ENCODE measurements around the gene PLXNA4. TPM values are rescaled to one million over a fixed set of nuclear protein-coding genes. Genes with fewer than 3 reads are reported as not detected.

PLXNA4 gene
- total and polyA plus RNA-seq, 2 experiments from 2014 or later, result 7.3 to 33.3 TPM

DNA sequence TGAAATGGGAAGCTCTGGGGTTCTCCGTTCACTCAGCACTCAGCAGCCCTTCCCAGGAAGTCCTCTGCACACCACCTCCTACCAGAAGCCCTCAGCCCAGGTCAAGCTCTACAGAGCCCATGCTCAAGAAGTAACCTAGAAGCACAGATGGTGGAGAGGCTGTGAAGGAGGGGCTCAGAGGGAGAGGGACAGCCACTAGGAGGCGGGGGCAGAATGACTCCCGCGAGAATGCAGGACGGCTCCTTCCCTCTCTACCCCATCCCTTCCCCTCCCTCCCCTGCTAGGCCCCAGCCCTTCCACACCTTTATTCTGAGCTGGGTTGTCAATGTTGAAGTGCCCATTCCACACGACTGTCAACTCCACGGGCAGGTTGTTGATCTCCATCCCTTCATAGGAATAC is 373.2 kb downstream of the PLXNA4 start:
- H3K36me3 ChIP-seq, result no peaks in the 10 kb centered on the region
- H3K4me3 ChIP-seq, result no peak overlapping the region
- peak overlapping the region; percentile 4 for H3K27ac ChIP-seq
- TF ChIP-seq, protein P1, sequence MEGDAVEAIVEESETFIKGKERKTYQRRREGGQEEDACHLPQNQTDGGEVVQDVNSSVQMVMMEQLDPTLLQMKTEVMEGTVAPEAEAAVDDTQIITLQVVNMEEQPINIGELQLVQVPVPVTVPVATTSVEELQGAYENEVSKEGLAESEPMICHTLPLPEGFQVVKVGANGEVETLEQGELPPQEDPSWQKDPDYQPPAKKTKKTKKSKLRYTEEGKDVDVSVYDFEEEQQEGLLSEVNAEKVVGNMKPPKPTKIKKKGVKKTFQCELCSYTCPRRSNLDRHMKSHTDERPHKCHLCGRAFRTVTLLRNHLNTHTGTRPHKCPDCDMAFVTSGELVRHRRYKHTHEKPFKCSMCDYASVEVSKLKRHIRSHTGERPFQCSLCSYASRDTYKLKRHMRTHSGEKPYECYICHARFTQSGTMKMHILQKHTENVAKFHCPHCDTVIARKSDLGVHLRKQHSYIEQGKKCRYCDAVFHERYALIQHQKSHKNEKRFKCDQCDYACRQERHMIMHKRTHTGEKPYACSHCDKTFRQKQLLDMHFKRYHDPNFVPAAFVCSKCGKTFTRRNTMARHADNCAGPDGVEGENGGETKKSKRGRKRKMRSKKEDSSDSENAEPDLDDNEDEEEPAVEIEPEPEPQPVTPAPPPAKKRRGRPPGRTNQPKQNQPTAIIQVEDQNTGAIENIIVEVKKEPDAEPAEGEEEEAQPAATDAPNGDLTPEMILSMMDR (IDR thresholded peaks at IDR 0.05; ENCODE audit: low read depth, low read length), result no peak
- peaks cover 33% of the 10 kb centered on the region for H3K4me1 ChIP-seq (ENCODE audit: low read depth)
- H3K9me3 ChIP-seq (ENCODE audit: low read depth), result no peaks in the 10 kb centered on the region
- H3K27me3 ChIP-seq, result no peaks in the 10 kb centered on the region
- no peak for DNase-seq (ENCODE audit: low read depth in 1 of 2, low spot score in 1 of 2)

DNA sequence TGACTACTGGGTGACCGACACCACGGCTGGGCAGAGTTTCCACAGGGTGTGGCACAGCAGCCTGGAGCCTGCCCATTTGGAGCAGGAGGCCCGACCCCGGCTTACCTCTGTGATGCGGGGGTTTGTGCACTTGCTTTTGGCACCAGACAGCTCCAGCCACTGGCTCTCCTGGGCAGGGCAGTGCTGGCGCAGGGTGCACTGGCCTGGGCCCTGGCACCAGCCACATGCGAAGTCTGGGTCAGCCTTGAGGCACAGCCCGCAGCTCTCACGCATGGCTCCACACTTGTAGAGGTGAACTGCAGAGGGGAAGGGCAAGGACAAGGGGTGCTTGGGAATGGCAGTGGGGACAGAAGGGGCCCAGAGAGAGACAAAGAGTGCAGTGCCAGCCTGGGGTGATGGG is 373.7 kb downstream of the PLXNA4 start:
- no peak overlapping the region for H3K4me3 ChIP-seq
- H3K9me3 ChIP-seq (ENCODE audit: low read depth), result no peaks in the 10 kb centered on the region
- no peak overlapping the region for H3K27ac ChIP-seq
- no peaks in the 10 kb centered on the region for H3K36me3 ChIP-seq
- H3K27me3 ChIP-seq, result no peaks in the 10 kb centered on the region
- TF ChIP-seq, protein P1 (IDR thresholded peaks at IDR 0.05; ENCODE audit: low read depth, low read length), result no peak
- peaks cover 29% of the 10 kb centered on the region for H3K4me1 ChIP-seq (ENCODE audit: low read depth)
- no peak for DNase-seq (ENCODE audit: low read depth in 1 of 2, low spot score in 1 of 2)

DNA sequence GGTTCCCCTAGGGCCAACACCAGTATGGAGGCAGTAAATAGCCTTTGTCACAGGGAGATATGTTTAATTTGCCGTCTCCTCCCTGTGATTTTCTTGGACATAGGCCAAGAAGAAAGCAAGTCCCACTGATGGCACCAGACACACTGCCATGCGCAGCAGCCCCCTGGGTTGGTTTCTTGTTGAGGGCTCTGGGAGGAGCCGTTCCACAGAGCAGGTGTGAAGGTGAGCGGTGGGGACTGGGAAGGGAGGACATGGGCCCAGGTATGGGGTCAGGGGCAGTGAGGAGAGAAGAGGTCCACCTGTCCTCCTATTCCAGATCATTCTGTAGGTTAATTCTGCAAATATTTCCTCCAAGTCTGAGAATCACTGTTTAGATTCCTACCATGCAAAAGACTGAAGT is 376.1 kb downstream of the PLXNA4 start:
- Histone ChIP-seq H3K4me3 (no peak overlapping the region), H3K27ac (no peak overlapping the region), H3K9me3 (ENCODE audit: low read depth) (no peaks in the 10 kb centered on the region), H3K36me3 (peaks cover 4% of the 10 kb centered on the region), H3K27me3 (no peaks in the 10 kb centered on the region), H3K4me1 (ENCODE audit: low read depth) (peaks cover 5% of the 10 kb centered on the region)
- DNase-seq (ENCODE audit: low read depth in 1 of 2, low spot score in 1 of 2), result no peak
- TF ChIP-seq, protein P1 (IDR thresholded peaks at IDR 0.05; ENCODE audit: low read depth, low read length), result no peak

DNA sequence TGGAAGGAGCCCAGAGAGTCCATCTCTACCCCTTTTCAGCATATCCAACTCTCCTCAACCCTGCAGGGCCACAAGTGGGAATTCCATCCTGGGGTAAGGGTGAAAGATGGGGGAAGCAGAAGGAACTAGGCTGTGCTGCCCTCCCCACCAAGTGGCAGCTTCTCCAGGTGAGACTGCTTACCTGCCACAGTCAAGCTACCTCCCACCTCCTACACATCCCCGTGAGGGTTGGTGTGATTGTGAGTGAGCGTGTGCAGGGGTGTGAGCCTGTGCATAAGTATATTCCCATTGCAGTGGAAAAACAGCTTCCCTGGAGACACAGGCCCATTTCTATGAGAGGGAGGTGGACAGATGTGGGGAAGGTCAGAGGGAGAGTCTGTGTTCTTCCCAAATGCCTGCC is 376.6 kb downstream of the PLXNA4 start:
- no peak for DNase-seq (ENCODE audit: low read depth in 1 of 2, low spot score in 1 of 2)
- H3K9me3 ChIP-seq (ENCODE audit: low read depth), result no peaks in the 10 kb centered on the region
- TF ChIP-seq, protein P1 (IDR thresholded peaks at IDR 0.05; ENCODE audit: low read depth, low read length), result no peak
- no peaks in the 10 kb centered on the region for H3K27me3 ChIP-seq
- no peak overlapping the region for H3K4me3 ChIP-seq
- peaks cover 4% of the 10 kb centered on the region for H3K4me1 ChIP-seq (ENCODE audit: low read depth)
- no peak overlapping the region for H3K27ac ChIP-seq
- peaks cover 4% of the 10 kb centered on the region for H3K36me3 ChIP-seq

- DNase-seq (ENCODE audit: low read depth in 1 of 2, low spot score in 1 of 2), result no peak
- peaks cover 4% of the 10 kb centered on the region for H3K36me3 ChIP-seq
- H3K27ac ChIP-seq, result no peak overlapping the region
- no peak overlapping the region for H3K4me3 ChIP-seq
- H3K4me1 ChIP-seq (ENCODE audit: low read depth), result peaks cover 4% of the 10 kb centered on the region
- TF ChIP-seq, protein P1 (IDR thresholded peaks at IDR 0.05; ENCODE audit: low read depth, low read length), result no peak
- H3K9me3 ChIP-seq (ENCODE audit: low read depth), result no peaks in the 10 kb centered on the region
- H3K27me3 ChIP-seq, result no peaks in the 10 kb centered on the region
These were observed 378.5 kb downstream of the PLXNA4 start for GRCh38 chr7:132197772-132198171.

DNA sequence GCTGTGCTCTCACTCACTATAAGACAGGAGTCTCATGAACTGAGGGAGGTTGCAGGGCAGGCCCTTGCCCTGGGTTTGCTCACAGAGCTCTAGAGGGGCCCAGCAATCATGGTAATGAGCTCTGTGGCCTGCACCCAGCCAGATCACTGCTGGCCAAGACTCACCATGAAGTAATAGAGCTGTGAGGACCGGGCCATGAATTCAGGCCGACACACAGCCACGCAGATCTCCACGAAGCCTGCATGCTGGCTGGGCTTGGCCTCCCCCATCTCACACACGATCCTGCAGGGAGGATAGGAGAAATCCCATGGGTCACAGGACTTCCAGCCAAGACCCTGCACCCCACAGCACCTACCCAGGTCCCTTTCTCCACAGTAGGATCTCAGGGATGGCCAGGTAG is 382.4 kb downstream of the PLXNA4 start:
- H3K4me3 ChIP-seq, result no peak overlapping the region
- peaks cover 4% of the 10 kb centered on the region for H3K36me3 ChIP-seq
- TF ChIP-seq, protein P1 (IDR thresholded peaks at IDR 0.05; ENCODE audit: low read depth, low read length), result no peak
- H3K27me3 ChIP-seq, result no peaks in the 10 kb centered on the region
- no peak for DNase-seq (ENCODE audit: low read depth in 1 of 2, low spot score in 1 of 2)
- no peaks in the 10 kb centered on the region for H3K4me1 ChIP-seq (ENCODE audit: low read depth)
- no peak overlapping the region for H3K27ac ChIP-seq
- no peaks in the 10 kb centered on the region for H3K9me3 ChIP-seq (ENCODE audit: low read depth)
